ENCODE data around the gene UGT1A1. TPM values are rescaled to one million over a fixed set of nuclear protein-coding genes. Genes with fewer than 3 reads are reported as not detected.

Gene UGT1A1
- total and polyA plus RNA-seq, 9 of the 15 experiments (the other 6 are each of a cell fraction or from before 2014, with no cell fraction given), result not detected

DNA sequence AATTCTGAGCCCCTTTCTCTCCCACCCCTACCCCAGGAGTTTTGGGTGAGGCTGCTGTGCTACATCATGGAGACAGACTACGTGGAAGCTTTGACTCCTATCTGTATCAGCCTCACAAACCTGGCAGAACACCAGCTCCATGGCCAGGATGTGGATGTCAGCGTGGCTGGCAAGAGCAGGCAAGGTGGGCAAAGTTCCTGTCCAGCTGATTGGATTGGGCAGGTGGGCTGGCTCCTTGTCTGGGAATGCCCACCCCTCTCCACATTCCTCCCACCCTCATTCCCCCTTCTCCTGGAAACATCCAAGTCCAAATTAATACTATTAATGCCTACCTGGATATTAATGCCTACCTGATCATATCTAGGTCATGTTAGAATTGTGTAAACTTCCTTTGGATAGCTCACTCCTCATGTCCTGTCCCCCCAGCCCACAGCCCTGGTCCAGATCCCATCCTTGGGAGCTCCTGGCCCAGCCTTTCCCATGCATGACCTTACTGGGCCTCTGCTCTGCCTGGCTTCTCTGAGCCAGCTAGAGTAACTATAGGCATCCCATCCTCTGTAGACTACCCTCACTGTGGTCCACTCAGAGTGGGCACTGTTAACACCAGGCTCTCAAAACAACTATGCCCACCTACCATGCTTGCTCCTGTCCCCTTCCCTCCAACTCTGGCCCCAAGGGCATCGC is 42.2 kb downstream of the UGT1A1 start (continued):
- TF ChIP-seq, protein P1, sequence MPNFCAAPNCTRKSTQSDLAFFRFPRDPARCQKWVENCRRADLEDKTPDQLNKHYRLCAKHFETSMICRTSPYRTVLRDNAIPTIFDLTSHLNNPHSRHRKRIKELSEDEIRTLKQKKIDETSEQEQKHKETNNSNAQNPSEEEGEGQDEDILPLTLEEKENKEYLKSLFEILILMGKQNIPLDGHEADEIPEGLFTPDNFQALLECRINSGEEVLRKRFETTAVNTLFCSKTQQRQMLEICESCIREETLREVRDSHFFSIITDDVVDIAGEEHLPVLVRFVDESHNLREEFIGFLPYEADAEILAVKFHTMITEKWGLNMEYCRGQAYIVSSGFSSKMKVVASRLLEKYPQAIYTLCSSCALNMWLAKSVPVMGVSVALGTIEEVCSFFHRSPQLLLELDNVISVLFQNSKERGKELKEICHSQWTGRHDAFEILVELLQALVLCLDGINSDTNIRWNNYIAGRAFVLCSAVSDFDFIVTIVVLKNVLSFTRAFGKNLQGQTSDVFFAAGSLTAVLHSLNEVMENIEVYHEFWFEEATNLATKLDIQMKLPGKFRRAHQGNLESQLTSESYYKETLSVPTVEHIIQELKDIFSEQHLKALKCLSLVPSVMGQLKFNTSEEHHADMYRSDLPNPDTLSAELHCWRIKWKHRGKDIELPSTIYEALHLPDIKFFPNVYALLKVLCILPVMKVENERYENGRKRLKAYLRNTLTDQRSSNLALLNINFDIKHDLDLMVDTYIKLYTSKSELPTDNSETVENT (CRISPR knock-in tag; IDR thresholded peaks at IDR 0.05), result no peak
- no peak for TF ChIP-seq SRSF7 (optimal IDR thresholded peaks at IDR 0.05; ENCODE audit: low read depth, low read length)
- no peak for TF ChIP-seq ZFX (CRISPR knock-in tag; IDR thresholded peaks at IDR 0.05)

DNA sequence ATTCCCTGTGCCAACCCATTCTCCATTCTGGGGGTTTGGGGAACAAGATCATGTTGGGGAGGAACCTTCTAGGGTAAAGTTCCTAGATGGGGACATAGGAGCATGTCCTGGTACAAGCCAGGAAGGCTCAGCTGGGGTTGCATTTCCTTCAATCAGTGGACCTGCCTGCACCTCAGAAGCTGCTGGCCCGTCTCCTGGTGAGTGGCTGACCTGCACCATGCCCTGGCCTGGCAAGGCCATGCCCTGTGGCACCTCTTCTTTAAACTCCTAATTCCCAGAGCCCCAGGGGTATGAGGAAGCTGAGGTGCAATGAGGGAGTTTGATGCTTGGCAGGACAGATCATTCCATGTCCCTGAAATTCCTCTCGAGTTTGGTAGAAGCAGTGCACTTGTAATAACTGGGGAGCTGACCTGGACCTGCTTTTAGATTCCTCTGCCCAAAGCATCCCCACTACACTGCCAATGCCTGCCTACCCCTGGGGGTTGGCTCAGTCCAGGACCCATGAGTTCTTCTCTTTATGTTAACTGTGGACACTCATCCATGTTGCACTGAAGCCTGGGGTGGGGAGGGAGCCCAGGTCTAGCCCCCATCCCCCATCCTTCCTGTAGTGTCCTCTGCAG is 43.3 kb downstream of the UGT1A1 start:
- DNase-seq (ENCODE audit: extremely low read depth in 1 of 4, low spot score in 3 of 4), result no peak
- Histone ChIP-seq H2AFZ (ENCODE audit: low read depth, low read length) (no peak overlapping the region), H3K27me3 (ENCODE audit: control insufficient read depth in 2 of 2, insufficient read depth in 2 of 2, low read length in 2 of 2) (peaks cover 0 to 18% of the 10 kb centered on the region in 2 experiments; a peak in 2 of 5 replicates), H3K9me1 (ENCODE audit: control insufficient read depth, insufficient read depth, low read length) (no peaks in the 10 kb centered on the region), H3K4me1 (replicated peaks in 1 of 2; ENCODE audit: control insufficient read depth in 2 of 2, insufficient read depth in 2 of 2, low read length in 2 of 2) (no peaks in the 10 kb centered on the region; a peak in 1 of 5 replicates), H3K27ac (ENCODE audit: extremely low read depth, low read depth, low read length) (no peak overlapping the region), H3K4me3 (no peak overlapping the region), H3K36me3 (ENCODE audit: control insufficient read depth, insufficient read depth, low read length) (no peaks in the 10 kb centered on the region), H3K9me3 (replicated peaks; ENCODE audit: control insufficient read depth, insufficient read depth, low read depth, low read length) (no peaks in the 10 kb centered on the region), H4K20me1 (replicated peaks; ENCODE audit: control insufficient read depth, insufficient read depth, low read length) (no peaks in the 10 kb centered on the region), H3K4me2 (ENCODE audit: insufficient read depth, low read length) (no peak overlapping the region), H3K9ac (ENCODE audit: insufficient read depth in 1 of 2, low read depth in 2 of 2, low read length in 2 of 2) (no peak overlapping the region), H3K79me2 (ENCODE audit: control insufficient read depth, insufficient read depth, low read length) (no peaks in the 10 kb centered on the region)
- 0% methylated on average over 1 of the region's 2 CpGs for WGBS (ENCODE audit: insufficient coverage, low coverage, missing lambda C conversion rate)
- intact Hi-C loops (cut with micrococcal nuclease) (no loop called here), in situ Hi-C loops (cut with MboI) (no loop called here)
- TF ChIP-seq KDM1A (IDR thresholded peaks at IDR 0.05) (no peak), NFXL1 (CRISPR knock-in tag; IDR thresholded peaks at IDR 0.05) (no peak), SP2 (IDR thresholded peaks at IDR 0.05; ENCODE audit: extremely low read depth, low read depth, low read length, poor library complexity, severe bottlenecking) (no peak)
- TF ChIP-seq, protein P2, sequence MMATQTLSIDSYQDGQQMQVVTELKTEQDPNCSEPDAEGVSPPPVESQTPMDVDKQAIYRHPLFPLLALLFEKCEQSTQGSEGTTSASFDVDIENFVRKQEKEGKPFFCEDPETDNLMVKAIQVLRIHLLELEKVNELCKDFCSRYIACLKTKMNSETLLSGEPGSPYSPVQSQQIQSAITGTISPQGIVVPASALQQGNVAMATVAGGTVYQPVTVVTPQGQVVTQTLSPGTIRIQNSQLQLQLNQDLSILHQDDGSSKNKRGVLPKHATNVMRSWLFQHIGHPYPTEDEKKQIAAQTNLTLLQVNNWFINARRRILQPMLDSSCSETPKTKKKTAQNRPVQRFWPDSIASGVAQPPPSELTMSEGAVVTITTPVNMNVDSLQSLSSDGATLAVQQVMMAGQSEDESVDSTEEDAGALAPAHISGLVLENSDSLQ (IDR thresholded peaks at IDR 0.05), result no peak
- FAIRE-seq, result no peak
- BruUV-seq (replicated peaks), result no TSS peak
- ChIA-PET CTCF (ENCODE audit: low intra/inter-chr PET ratio) (no interaction called here), POLR2A (no interaction called here)
- ATAC-seq, result no peak
